ENCODE measurements around the gene INSM1.

INSM1 gene

DNA sequence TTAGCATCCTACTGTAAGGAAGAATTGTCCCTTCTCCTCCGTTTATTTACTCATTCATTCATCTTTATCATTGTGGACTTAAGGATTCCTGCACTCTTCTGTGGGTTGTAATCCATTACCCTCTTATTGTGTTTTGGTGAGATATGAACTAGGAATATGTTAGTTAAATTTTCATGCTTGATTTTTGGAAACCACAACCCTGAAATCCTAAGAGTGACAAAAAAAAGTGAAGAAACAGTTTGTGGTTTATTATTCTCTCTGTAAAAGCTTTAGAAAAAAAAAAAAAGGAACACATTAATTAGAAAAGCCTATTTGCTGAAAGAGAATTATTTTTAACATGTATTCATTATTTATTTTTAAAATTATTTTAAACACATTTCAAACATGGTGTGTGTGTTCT, 36.7 kb upstream of the INSM1 start:
- no peak overlapping the region for H3K27ac ChIP-seq
- no peak for TF ChIP-seq ZFX (IDR thresholded peaks at IDR 0.05)
- TF ChIP-seq, protein P1, sequence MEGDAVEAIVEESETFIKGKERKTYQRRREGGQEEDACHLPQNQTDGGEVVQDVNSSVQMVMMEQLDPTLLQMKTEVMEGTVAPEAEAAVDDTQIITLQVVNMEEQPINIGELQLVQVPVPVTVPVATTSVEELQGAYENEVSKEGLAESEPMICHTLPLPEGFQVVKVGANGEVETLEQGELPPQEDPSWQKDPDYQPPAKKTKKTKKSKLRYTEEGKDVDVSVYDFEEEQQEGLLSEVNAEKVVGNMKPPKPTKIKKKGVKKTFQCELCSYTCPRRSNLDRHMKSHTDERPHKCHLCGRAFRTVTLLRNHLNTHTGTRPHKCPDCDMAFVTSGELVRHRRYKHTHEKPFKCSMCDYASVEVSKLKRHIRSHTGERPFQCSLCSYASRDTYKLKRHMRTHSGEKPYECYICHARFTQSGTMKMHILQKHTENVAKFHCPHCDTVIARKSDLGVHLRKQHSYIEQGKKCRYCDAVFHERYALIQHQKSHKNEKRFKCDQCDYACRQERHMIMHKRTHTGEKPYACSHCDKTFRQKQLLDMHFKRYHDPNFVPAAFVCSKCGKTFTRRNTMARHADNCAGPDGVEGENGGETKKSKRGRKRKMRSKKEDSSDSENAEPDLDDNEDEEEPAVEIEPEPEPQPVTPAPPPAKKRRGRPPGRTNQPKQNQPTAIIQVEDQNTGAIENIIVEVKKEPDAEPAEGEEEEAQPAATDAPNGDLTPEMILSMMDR (conservative IDR thresholded peaks at IDR 0.05), result no peak

DNA sequence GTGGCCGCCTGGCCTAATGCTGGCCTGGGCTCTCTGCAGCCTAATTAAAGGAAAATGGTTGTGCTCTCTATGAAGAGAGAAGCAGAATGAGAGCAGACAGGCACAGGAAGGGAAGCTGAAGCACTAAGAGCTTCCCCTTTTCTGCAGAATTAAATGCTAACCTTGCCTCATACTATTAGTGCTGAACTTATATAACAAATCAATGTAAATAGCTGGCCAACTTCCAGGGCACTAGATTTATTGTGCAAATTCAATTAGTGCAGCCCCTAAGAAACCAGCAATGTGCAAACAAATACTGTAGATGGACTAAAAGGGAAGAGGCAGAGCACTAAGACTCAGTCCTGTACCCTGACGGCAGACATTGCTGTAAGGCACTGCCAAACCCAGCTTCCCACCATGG, 36.1 kb upstream of the INSM1 start:
- H3K27ac ChIP-seq, result no peak overlapping the region
- TF ChIP-seq, protein P1 (conservative IDR thresholded peaks at IDR 0.05), result no peak
- no peak for TF ChIP-seq ZFX (IDR thresholded peaks at IDR 0.05)

DNA sequence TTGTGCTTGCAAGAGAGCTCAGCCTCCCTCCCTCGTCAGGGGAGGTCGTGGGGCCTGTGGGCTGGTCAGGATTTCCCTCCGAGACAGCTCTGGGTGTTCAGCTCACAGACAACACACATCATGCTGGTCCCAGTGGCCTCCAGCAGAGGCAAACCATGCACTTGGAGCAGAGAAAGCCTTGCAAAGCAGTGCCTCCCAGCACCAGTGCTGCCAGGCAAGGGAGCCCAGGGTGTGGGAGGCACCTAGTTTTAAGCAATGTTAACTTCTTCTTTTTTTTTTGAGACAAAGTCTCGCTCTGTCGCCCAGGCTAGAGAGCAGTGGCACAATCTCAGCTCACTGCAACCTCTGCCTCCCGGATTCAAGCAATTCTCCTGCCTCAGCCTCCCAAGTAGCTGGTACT, 34.0 kb upstream of the INSM1 start:
- no peak overlapping the region for H3K27ac ChIP-seq
- no peak for TF ChIP-seq ZFX (IDR thresholded peaks at IDR 0.05)
- TF ChIP-seq, protein P1 (conservative IDR thresholded peaks at IDR 0.05), result no peak

DNA sequence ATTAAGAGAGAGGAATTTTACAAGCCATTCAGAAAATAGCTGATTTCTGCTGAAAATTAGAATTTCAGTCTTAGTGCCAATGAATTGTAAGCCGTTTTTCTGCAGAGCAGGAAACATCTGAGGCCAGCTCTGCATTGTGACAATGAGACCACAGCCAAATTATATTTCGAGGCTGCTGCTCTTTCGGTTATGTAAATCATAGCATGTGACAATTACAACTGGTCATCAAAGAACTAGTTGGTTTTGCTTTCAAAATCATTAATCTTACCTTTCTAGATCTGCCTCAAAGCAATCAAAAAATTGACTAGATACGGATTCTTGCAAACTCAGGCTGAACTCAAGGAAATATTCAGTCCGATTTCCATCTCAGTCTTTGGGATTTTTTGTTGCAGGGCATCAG, 33.4 kb upstream of the INSM1 start:
- TF ChIP-seq ZFX (IDR thresholded peaks at IDR 0.05), result no peak
- TF ChIP-seq, protein P1 (conservative IDR thresholded peaks at IDR 0.05), result no peak
- H3K27ac ChIP-seq, result no peak overlapping the region

DNA sequence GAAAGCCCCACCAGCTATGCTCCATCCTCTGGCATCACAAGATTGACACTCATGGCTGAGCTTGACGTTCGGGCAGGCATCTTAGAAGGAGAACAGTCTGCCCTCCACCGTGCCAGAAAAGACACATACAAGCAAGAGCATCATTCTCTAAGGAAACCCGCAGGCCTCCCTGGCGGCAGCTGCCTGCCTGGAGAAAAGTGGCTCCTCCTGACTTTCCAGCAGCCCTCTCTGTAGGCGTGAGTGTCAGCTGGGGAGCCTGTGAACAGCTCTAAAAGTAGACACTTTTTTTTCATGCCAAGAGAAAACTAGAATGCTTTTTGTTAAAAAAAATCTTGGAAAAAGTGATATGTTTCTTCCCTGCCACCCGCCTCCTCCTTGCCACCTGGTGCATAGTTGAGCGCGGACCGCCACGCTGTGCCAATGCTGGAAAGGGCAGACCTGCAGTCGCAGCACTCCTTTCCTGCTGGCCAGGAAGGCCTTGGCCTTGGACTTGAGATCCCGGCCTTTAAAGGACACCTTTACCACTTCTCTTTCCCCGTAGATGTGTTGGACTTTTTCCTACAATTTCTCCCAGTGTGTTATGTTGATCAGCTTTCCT, 29.7 kb upstream of the INSM1 start:
- TF ChIP-seq ZFX (IDR thresholded peaks at IDR 0.05), result no peak
- TF ChIP-seq, protein P1 (conservative IDR thresholded peaks at IDR 0.05), result no peak
- H3K27ac ChIP-seq, result no peak overlapping the region

DNA sequence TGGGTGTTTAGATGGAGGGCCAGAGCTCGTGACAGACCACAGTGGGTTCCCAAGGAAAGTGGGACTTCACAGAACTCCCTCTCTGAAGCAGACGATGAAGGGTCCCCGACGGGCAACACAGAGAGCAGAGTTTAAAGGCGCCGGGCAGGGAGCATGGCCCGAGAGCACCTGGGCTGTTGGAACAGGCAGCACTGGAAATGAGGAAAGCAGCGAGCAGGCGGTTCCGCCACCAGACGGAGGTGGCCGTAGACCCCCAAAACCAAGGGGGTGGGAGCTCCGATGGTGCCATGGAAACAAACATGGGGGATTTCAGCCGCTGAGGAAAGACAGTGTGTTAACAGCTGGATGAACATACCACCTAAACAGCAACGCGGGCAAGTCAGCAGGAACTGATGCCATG, 27.5 kb upstream of the INSM1 start:
- H3K27ac ChIP-seq, result no peak overlapping the region
- TF ChIP-seq, protein P1 (conservative IDR thresholded peaks at IDR 0.05), result no peak
- TF ChIP-seq ZFX (IDR thresholded peaks at IDR 0.05), result no peak

DNA sequence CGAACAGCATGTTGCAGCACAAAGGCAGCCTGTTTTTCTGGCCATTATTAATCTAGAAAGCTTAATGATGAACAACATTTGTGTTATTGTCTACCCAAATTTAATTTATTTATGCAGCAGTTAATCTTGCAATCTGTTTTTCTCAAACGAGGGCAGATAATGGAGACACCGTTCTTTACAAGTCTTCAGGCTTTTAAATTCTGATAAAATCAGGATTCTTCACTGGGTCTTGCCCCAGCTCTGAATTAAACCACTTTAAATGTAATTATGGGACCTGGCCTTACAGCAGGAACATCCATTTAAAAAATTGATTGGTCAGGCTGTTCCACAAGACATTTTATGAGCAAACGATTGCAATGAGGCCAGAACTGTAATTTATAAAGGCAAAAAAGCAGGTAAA, 26.5 kb upstream of the INSM1 start:
- no peak overlapping the region for H3K27ac ChIP-seq
- TF ChIP-seq, protein P1 (conservative IDR thresholded peaks at IDR 0.05), result no peak
- no peak for TF ChIP-seq ZFX (IDR thresholded peaks at IDR 0.05)
